GM10266 (cell line): ENCODE measurements around the gene PNPLA2.
A peak's percentile ranks its signal among the peaks of the same experiment; 100 is the strongest.

Experiments used
- DNase-seq: peaks from one replicate; pipeline ENCODE4 v3.0.0; 2012; ENCODE audit errors: extremely low spot score
- CTCF ChIP-seq: IDR thresholded peaks from 2 replicates; pipeline ENCODE4 v1.5.1; 2012; ENCODE audit warnings: mild to moderate bottlenecking, low read depth; ENCODE audit not compliant: control insufficient read depth, insufficient read depth; ENCODE audit errors: missing control alignments

The PNPLA2 gene

GRCh38 chr11:846496-847098 lies 27.9 kb downstream of the PNPLA2 start:
- no peak for DNase-seq
- no peak for TF ChIP-seq CTCF

GRCh38 chr11:847876-848275 lies 29.2 kb downstream of the PNPLA2 start:
- TF ChIP-seq CTCF: no peak
- no peak for DNase-seq

DNA sequence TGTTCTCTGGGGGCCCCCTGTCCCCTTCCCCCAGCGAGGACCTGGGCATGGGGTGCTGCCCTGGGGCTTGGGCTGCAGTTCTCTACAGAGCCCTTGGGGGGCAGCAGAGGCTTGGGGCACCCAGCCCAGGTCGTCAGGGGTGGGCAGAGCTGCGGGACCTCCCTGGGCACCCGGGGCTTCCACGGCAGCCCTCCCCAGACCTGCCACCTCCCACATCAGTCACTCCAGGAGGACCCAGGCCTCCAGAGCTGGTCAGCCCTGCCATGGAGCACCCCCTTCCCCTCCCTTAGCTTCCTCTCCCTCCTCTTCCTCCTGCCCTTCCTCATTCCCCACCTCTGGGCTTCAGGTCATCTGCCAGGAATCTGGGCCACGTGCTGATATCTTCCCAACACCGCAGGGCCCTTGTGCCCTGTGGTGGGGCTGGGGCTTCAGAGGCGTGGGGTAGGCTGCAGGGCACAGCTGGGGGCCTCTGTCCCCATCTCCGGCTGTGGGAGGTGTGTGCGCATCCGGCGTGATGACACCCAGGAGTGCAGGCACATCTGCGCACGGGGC lies 29.7 kb downstream of the PNPLA2 start:
- DNase-seq: peak; percentile 92
- peak; percentile 89 for TF ChIP-seq CTCF

DNA sequence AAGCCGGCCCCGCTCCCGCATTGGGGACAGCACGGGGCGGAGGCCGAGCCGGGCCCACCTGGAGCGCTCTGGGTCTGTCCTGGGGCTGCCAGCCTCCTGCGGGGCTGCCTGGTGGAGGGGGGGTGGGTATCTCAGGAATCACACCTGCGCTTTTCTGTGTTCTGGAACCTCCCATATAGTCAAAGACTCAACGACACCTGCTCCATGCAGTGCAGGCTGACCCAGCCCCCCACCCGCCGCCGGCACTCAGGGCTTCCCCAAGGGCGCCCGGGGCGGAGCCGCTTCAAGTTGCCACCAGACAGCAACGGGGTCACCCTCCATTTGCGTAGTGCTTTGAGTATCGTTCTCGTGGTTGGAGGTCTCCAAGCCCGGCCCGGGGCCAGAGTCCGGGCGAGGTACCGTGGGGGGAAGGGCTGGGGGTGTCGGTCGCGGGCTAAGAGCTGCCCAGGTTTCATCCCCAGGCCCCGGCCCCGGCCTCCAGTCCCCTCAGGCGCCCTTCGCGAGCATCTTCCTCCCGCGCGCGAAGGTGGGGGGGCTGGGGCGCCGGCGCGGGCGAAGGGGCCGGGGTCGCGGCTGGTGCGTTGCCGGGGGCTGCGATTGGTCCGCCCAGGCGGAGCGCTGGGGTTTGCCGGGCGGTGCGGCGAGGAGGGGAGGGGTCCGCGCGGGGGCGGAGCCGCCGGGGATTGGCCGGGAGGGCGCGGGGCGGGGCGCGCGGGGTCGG lies 30.6 kb downstream of the PNPLA2 start:
- no peak for TF ChIP-seq CTCF
- DNase-seq: peak; percentile 87

DNA sequence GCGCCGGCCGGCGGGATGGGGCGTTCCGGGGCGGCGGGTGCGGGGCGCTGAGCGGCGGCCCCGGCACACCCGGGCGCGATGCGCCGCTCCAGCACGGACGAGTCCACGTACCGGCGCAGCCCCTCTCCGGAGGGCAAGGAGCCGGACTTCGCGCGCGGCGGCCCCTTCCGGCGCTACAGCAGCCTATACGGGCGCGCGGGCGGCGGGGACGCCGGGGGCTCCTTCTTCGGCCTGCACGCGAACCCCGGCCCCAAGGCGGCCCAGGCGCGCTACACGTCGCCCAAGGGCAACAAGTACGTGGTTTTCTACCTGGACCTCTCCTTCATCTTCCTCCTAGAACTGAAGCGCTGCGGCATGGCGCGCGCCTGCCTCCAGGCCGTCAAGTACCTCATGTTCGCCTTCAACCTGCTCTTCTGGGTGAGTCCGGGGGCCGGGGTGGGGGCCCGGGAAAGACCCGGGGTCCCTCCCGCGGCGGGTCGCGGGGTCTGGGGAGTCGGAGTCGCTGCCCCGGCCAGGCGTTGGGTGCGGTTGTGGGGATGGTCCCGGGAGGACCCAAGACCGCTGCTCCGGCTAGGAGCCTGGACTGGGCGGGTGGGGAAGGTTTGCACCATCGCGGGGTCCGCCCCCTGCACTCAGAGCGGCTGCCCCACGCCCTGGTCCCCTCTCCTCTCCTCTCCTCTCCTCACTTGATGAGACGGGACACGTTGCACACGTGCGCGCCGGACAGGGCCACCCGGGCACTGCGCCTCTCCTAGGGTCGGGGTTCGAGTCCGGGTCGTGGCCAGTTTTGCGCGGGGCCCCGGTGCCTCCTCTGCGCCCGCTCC lies 31.4 kb downstream of the PNPLA2 start:
- TF ChIP-seq CTCF: no peak

DNA sequence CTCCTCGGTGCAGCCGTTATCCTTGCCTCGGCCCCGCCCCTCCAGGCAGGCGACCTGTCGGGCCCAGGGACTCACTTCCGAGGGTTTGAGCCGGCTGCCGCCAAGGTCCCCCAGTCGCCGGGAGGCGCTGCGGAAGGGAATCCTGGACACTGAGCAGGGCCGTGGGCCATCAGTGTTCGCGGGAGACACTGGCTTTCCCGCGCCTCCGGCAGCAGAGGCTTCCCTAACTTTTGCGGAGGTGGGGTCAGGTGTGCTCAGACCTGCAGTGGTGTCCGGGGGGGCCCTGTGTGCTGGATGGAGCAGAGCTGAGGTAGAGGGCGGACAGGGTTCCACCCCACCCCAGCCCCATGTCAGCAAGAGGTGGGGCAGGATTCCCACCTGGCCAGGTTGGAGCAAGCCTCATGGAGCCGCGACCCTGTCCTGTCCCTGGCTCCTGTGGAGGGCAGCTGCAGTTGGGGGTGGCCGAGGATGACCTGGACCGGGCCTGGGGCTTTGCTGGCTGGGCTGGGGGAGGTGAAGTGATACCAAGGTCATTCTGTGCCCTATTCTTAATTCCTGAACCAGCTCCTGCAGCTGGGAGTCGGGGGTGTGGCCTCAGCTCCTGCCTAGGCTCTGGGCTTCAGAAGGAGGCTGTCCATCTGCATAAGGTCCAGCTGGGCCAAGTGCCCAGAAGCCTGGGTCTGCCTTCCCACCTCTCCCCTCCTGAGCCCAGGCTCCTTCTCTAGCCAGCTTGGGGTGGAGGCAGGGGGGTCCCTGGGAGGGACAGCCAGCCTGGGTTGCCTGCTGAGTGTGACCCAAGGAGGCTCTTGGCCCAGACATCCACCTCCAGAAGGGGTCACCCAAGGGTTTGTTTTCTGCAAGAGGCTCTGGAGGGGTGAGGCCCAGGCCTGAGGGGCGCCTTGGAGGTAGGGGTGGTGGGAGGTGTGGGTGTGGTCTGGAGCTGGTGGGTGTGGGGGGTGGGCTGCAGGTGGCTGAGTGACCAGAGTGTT lies 32.4 kb downstream of the PNPLA2 start:
- TF ChIP-seq CTCF: peak; percentile 26
- peak; percentile 67 for DNase-seq

More for the DNA sequence above, 31.4 kb downstream of the PNPLA2 start:
- no peak for DNase-seq
